GM12873 (cell line): ENCODE data around the gene OR1E1.
A peak's percentile ranks its signal among the peaks of the same experiment; 100 is the strongest.

ENCODE experiments used
- TF ChIP-seq, protein P1 (sequence below): IDR thresholded peaks from 2 replicates; pipeline ENCODE4 v1.5.1; 2012; ENCODE audit warnings: low read depth, mild to moderate bottlenecking, moderate library complexity, low read length, control low read depth; ENCODE audit not compliant: insufficient read depth; ENCODE audit errors: missing control alignments

Gene OR1E1, protein sequence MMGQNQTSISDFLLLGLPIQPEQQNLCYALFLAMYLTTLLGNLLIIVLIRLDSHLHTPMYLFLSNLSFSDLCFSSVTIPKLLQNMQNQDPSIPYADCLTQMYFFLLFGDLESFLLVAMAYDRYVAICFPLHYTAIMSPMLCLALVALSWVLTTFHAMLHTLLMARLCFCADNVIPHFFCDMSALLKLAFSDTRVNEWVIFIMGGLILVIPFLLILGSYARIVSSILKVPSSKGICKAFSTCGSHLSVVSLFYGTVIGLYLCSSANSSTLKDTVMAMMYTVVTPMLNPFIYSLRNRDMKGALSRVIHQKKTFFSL

DNA sequence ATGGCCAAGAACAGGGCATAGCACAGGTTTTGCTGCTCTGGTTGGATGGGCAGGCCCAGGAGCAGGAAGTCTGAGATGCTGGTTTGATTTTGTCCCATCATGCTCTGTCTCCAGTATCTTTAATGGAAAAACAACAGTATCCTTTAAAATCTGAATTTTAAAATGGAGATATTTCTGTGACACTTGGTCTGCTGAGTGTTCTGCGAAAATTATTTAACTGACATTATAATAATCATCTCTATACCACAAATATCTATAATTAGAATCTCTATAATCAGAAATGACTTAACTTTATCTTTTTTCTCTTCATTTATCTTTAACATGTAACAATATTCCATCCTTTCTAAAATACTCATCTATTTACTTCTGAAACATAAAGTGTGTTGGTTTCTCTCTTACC lies at the start of gene OR1E1:
TSS of gene OR1E1 (minus strand) at position 101 of the 400 bp plus-strand sequence. CDS start at position 101, 0 bp downstream.
- TF ChIP-seq, protein P1, sequence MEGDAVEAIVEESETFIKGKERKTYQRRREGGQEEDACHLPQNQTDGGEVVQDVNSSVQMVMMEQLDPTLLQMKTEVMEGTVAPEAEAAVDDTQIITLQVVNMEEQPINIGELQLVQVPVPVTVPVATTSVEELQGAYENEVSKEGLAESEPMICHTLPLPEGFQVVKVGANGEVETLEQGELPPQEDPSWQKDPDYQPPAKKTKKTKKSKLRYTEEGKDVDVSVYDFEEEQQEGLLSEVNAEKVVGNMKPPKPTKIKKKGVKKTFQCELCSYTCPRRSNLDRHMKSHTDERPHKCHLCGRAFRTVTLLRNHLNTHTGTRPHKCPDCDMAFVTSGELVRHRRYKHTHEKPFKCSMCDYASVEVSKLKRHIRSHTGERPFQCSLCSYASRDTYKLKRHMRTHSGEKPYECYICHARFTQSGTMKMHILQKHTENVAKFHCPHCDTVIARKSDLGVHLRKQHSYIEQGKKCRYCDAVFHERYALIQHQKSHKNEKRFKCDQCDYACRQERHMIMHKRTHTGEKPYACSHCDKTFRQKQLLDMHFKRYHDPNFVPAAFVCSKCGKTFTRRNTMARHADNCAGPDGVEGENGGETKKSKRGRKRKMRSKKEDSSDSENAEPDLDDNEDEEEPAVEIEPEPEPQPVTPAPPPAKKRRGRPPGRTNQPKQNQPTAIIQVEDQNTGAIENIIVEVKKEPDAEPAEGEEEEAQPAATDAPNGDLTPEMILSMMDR: no peak

DNA sequence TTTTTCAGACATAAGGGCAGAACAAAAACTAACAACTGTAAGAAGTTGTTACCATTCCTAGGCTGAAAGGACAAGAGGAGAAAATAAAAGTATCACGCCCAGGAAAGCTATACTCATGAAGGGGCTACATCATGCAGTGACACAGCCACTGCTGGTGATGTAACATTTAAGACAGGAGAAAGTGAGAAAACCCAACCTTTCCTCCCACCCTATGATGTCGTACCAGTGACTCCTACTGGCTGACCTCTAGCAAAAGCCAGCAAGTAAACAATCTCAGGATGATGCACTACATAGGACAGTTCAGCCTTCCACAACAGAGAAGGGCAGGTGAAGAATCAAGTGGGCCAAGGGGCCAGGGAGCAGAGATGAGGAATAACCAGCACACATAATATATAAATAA lies 49.4 kb upstream of the OR1E1 start:
- TF ChIP-seq, protein P1: peak; percentile 34

DNA sequence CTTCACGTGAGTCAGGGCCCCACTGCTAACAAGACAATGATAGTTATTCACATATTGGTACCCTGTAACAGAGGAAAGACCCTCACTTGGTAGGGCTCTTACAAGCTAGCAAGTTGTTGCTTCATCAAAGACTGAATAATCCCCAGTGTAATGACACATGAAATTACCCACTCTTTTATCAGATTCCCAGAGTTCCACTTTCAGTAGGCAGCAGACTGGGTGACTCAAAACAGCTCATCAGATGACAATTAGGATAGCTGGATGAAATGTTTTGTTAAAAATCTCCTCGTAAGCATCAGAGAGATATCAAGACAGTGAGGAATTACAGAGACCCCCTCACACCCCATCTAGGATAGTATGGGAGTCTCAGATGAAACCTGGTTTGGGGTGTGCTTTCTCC lies 42.2 kb upstream of the OR1E1 start:
- TF ChIP-seq, protein P1: no peak

DNA sequence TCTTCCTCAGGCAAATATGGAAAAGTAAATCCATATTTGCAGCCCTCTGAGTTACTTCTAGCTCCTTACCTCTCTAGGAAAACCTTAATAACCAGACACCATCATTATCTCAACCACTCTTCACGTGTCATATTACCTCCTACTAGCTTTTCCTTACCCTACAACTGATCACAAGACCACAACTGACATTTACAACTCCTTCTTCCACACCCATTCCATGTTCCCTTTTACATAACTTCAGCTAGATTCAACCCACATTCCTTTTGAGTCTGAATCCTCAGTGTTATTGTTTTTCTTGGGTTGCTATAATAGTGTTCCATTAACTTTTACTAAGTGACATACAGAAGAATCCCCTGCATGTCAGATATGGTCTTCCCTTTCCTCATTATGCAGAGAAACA lies 40.2 kb upstream of the OR1E1 start:
- TF ChIP-seq, protein P1: no peak

DNA sequence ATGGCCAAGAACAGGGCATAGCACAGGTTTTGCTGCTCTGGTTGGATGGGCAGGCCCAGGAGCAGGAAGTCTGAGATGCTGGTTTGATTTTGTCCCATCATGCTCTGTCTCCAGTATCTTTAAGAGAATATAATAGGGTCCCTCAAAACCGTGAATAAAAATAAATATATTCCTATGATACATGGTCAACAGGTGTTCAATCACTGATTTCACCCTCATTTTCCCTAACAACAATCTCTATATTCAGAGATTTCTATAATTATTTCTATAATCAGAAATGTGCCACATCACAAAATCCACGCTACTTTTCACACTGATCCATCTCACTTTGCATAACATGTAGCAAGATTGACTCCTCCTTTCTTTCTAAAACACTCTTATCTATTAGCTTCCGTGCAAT lies 35.5 kb upstream of the OR1E1 start, which contains the start of gene OR1E2:
TSS of gene OR1E2 (minus strand) at position 101 of the 400 bp plus-strand sequence. CDS start at position 101, 0 bp downstream.
- TF ChIP-seq, protein P1: no peak

DNA sequence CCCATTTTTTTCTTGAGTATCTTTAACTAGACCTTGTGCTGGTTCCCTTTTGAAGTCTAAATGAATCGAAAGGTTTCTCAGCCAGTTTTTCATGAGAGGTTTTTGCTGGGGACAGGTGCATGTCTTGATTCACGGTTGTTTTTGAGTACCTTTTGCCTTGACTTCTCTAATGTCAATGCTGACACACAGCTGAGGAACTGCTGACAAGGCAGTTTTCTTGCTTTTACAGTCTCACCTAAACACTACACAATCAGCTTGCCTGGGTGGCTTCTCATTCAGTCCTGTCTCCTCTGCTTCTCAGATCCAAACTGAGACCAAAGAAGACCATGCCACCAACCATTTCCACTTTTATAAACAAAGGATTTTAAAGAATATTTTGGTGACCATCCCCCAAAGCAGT lies 20.0 kb upstream of the OR1E1 start:
- TF ChIP-seq, protein P1: no peak

DNA sequence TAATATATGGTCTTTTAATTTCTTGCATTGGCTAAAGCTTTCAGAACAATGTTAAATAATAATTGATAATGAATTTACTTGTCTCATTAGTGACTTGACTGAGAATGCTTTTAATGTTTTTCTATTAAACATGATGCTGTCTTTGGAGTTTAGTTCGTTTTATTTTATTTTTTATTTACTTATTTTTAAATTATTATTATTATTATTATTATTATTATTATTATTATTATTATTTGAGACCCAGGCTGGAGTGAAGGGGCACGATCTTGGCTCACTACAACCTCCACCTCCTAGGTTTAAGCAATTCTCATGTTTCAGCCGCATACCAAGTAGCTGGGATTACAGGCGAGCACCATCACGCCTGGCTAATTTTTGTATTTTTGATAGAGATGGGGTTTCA lies 17.4 kb upstream of the OR1E1 start:
- TF ChIP-seq, protein P1: no peak
